Stimulated activated CD4-positive, alpha-beta T cell treated with anti-CD3 and anti-CD28 coated beads, Interleukin-1b, Interleukin-23, amount 100 ng/mL, for 4 hours (primary cell): ENCODE data around the gene SLC1A5.
"Not testable (repeated sequence)": the region's sequence is repeated elsewhere in the genome, so short reads cannot be mapped to it uniquely, and the experiment has no call there.

Experiments
- DNase-seq, 2 donors: peaks; one replicate each; pipeline ENCODE4 v3.0.0-alpha.2; 2020; ENCODE audit warnings: low read depth in 2 of 2

Gene SLC1A5

GRCh38 chr19:46798713-46799112 lies 10.3 kb upstream of the SLC1A5 start:
- DNase-seq = no peak

- DNase-seq = no peak
These were observed 9.5 kb upstream of the SLC1A5 start for GRCh38 chr19:46797881-46798280.

- no peak for DNase-seq
These were observed 3.5 kb upstream of the SLC1A5 start for GRCh38 chr19:46791944-46792343.

- no peak for DNase-seq
These were observed 977 bp upstream of the SLC1A5 start for GRCh38 chr19:46789371-46789770.

GRCh38 chr19:46788968-46789338 lies 559 bp upstream of the SLC1A5 start:
- DNase-seq = no peak

GRCh38 chr19:46787331-46788261 lies 798 bp downstream of the SLC1A5 start:
- peak; percentile 9 to 36 for DNase-seq

- DNase-seq = no peak
These were observed 1.4 kb downstream of the SLC1A5 start for GRCh38 chr19:46787040-46787330.

GRCh38 chr19:46786236-46787039 lies 2.0 kb downstream of the SLC1A5 start:
- DNase-seq = peak; percentile 63 to 87

GRCh38 chr19:46785980-46786235 lies 2.5 kb downstream of the SLC1A5 start:
- DNase-seq = no peak

- no peak for DNase-seq
These were observed 3.1 kb downstream of the SLC1A5 start for GRCh38 chr19:46785054-46785979.

GRCh38 chr19:46784262-46785053 lies 3.9 kb downstream of the SLC1A5 start:
- peak; percentile 36 to 42 for DNase-seq

GRCh38 chr19:46783670-46784069 lies 4.7 kb downstream of the SLC1A5 start:
- no peak for DNase-seq

GRCh38 chr19:46782355-46783019 lies 5.9 kb downstream of the SLC1A5 start:
- DNase-seq = no peak

- DNase-seq = not testable (repeated sequence)
These were observed 10.3 kb downstream of the SLC1A5 start for GRCh38 chr19:46777956-46778645.

- DNase-seq = no peak
These were observed 11.2 kb downstream of the SLC1A5 start for GRCh38 chr19:46776927-46777911.

GRCh38 chr19:46775642-46776258 lies 12.6 kb downstream of the SLC1A5 start:
- DNase-seq = no peak

- DNase-seq = no peak
These were observed 15.4 kb downstream of the SLC1A5 start for GRCh38 chr19:46773018-46773399.

GRCh38 chr19:46772170-46773017 lies 16.0 kb downstream of the SLC1A5 start:
- DNase-seq = no peak
